Keratinocyte (primary cell): ENCODE measurements around the gene MGAT5B.

Experiments used
- CTCF ChIP-seq, 3 experiments: IDR thresholded peaks in 1 of 3; conservative IDR thresholded peaks in 1 of 3; optimal IDR thresholded peaks in 1 of 3; 2 replicates in 2 of 3; 3 replicates in 1 of 3; pipeline versions ENCODE3 to v1.5.1; 2011; ENCODE audit warnings: low read length in 3 of 3, mild to moderate bottlenecking in 3 of 3, moderate library complexity in 2 of 3, control low read depth in 1 of 3, inconsistent platforms in 1 of 3; ENCODE audit not compliant: insufficient read depth in 2 of 3; ENCODE audit errors: extremely low read depth in 1 of 3
- EZH2 ChIP-seq: IDR thresholded peaks from one replicate; pipeline ENCODE4 v1.6.1; 2012; ENCODE audit warnings: inconsistent platforms, mild to moderate bottlenecking, low read length, moderate library complexity

DNA sequence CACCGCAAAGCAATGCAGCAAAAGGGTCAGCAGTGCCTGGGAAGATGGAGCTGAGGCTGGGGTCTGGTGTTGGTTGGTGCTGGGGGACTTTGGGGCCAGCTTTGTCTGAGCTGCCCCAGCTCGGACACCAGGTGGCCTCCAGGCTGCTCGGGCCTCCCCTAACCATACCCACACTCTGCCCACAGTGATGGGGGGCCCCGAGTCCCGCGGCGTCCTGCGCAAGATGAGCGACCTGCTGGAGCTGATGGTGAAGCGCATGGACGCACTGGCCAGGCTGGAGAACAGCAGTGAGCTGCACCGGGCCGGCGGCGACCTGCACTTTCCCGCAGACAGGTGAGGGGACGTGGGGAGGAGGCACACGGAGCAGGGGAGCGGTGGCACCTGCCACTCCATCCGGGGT lies 13.8 kb downstream of the MGAT5B start:
- no peak for TF ChIP-seq CTCF (optimal IDR thresholded peaks at IDR 0.05 in 1 of 3, IDR thresholded peaks at IDR 0.05 in 1 of 3, conservative IDR thresholded peaks at IDR 0.05 in 1 of 3; ENCODE audit: extremely low read depth in 1 of 3, insufficient read depth in 2 of 3, low read length in 3 of 3)
- no peak for TF ChIP-seq EZH2
